HepG2 (cell line): Measurements from ENCODE around the gene DNAAF9. TPM values are rescaled to one million over a fixed set of nuclear protein-coding genes. Genes with fewer than 3 reads are reported as not detected.
A peak's percentile ranks its signal among the peaks of the same experiment; 100 is the strongest.

ENCODE experiments used
- ATAC-seq: fragments of 200-7000 bp; cut with Tn5 transposase; 3 replicates; pipeline ENCODE4 v1.9.1; 2020; ENCODE audit warnings: mild to moderate bottlenecking, moderate library complexity
- BruUV-seq: library from RNA; stranded (reverse); fragments of 400-500 nt; replicated peaks from 2 replicates; lab custom pipeline; 2021; lab: Mats Ljungman, UMichigan
- CTCF ChIA-PET: fragments of 300-600 bp; formaldehyde crosslinking; extraction: SDS; loops from one replicate; lab custom pipeline; 2021; ENCODE audit warnings: low total read pairs, inconsistent platforms, low intra/inter-chr PET ratio; lab: Yijun Ruan, JAX
- POLR2A ChIA-PET: fragments of 350-600 bp; sonication (Branson Sonifier 250); formaldehyde crosslinking; loops from one replicate; lab custom pipeline; 2020; ENCODE audit warnings: antibody characterized with exemption, inconsistent platforms; lab: Yijun Ruan, JAX
- DNase-seq: peaks from one replicate; pipeline ENCODE4 v3.0.0-alpha.2; 2015; ENCODE audit warnings: low spot score
- FAIRE-seq: peaks from 3 replicates; lab custom pipeline; 2011; peaks lifted over from hg19 to GRCh38; lab: Jason Lieb, UNC
- H2AFZ ChIP-seq: one replicate; pipeline ENCODE4 v1.6.1; 2011; ENCODE audit warnings: low read length, inconsistent platforms
- H3K27ac ChIP-seq: fragments of 300-600 bp; 3 replicates; pipeline ENCODE4 v1.8.0; 2011; ENCODE audit warnings: mixed run types, mild to moderate bottlenecking, mixed read lengths, low read length, inconsistent platforms; ENCODE audit not compliant: insufficient read depth; ENCODE audit errors: extremely low read length
- H3K27me3 ChIP-seq, 2 experiments: fragments of 200-600 bp in 1 of 2; 2 replicates in 1 of 2; 3 replicates in 1 of 2; pipeline versions ENCODE4 v1.6.0 to v1.8.0; 2011; ENCODE audit warnings: low read length in 2 of 2, mild to moderate bottlenecking in 2 of 2, moderate library complexity in 2 of 2, inconsistent platforms in 1 of 2; ENCODE audit not compliant: insufficient read depth in 2 of 2, control insufficient read depth in 1 of 2
- H3K36me3 ChIP-seq, 2 experiments: fragments of 200-600 bp in 1 of 2; replicated peaks in 1 of 2; 2 replicates in 1 of 2; 3 replicates in 1 of 2; pipeline versions ENCODE4 v1.5.1 to v1.8.0; 2011; ENCODE audit warnings: low read length in 2 of 2, inconsistent platforms in 1 of 2; ENCODE audit not compliant: insufficient read depth in 2 of 2, control insufficient read depth in 1 of 2
- H3K4me1 ChIP-seq: 2 replicates; pipeline ENCODE4 v1.5.1; 2012; ENCODE audit warnings: low read length, inconsistent platforms; ENCODE audit not compliant: insufficient read depth
- H3K4me2 ChIP-seq: 2 replicates; pipeline ENCODE4 v1.6.0; 2011; ENCODE audit warnings: low read depth, low read length, inconsistent platforms
- H3K4me3 ChIP-seq, 3 experiments: fragments of 200-600 bp in 1 of 3; sonication (generic), shearing (Covaris generic) in 1 of 3; replicated peaks in 1 of 3; 2 replicates each; pipeline ENCODE4 v1.5.1; 2011 to 2016; ENCODE audit warnings: low read length in 3 of 3, inconsistent platforms in 2 of 3, low read depth in 2 of 3, mild to moderate bottlenecking in 2 of 3, control low read depth in 1 of 3, mixed read lengths in 1 of 3; ENCODE audit not compliant: insufficient read depth in 1 of 3
- H3K79me2 ChIP-seq: one replicate; pipeline ENCODE4 v1.6.1; 2011; ENCODE audit warnings: low read length, inconsistent platforms; ENCODE audit not compliant: insufficient read depth
- H3K9ac ChIP-seq: 2 replicates; pipeline ENCODE4 v1.6.0; 2011; ENCODE audit warnings: mild to moderate bottlenecking, low read depth, low read length, inconsistent platforms; ENCODE audit not compliant: insufficient read depth
- H3K9me3 ChIP-seq: 2 replicates; pipeline ENCODE4 v1.5.1; 2012; ENCODE audit warnings: mild to moderate bottlenecking, low read length
- H4K20me1 ChIP-seq: 2 replicates; pipeline ENCODE4 v1.6.0; 2011; ENCODE audit warnings: inconsistent platforms, mild to moderate bottlenecking, low read length, moderate library complexity; ENCODE audit not compliant: insufficient read depth
- EP300 ChIP-seq, 3 experiments: sonication (generic) in 1 of 3; formaldehyde crosslinking in 1 of 3; IDR thresholded peaks; 2 replicates each; pipeline versions ENCODE4 v1.5.1 to v1.6.1; 2011 to 2020; ENCODE audit warnings: low read depth in 2 of 3, low read length in 2 of 3, borderline replicate concordance in 1 of 3, improper control_type of control experiment in 1 of 3, mild to moderate bottlenecking in 1 of 3, missing genetic modification reagents in 1 of 3, moderate library complexity in 1 of 3
- ESRRA ChIP-seq: sonication (generic); formaldehyde crosslinking; IDR thresholded peaks from 2 replicates; pipeline ENCODE4 v1.5.1; 2020; ENCODE audit warnings: mild to moderate bottlenecking, low read depth, missing genetic modification reagents
- HNF4A ChIP-seq: sonication (generic); formaldehyde crosslinking; IDR thresholded peaks from 2 replicates; pipeline ENCODE4 v1.4.0; 2020; ENCODE audit warnings: missing genetic modification reagents
- MIER3 ChIP-seq: IDR thresholded peaks from 2 replicates; pipeline ENCODE4 v1.6.1; 2016; ENCODE audit warnings: missing compliant biosample characterization, borderline replicate concordance
- NR1H2 ChIP-seq: sonication (generic); formaldehyde crosslinking; IDR thresholded peaks from 2 replicates; pipeline ENCODE4 v1.8.1; 2022; ENCODE audit warnings: low read depth, missing genetic modification reagents, borderline replicate concordance
- RARA ChIP-seq: IDR thresholded peaks from 2 replicates; pipeline ENCODE4 v1.6.1; 2016; ENCODE audit warnings: missing genetic modification reagents, missing compliant biosample characterization
- SALL1 ChIP-seq: sonication (generic); formaldehyde crosslinking; IDR thresholded peaks from 2 replicates; pipeline ENCODE4 v1.8.0; 2022; ENCODE audit warnings: mild to moderate bottlenecking, missing genetic modification reagents
- SMAD1 ChIP-seq: sonication (generic); formaldehyde crosslinking; IDR thresholded peaks from 2 replicates; pipeline ENCODE4 v1.4.0; 2020; ENCODE audit warnings: missing genetic modification reagents, low read depth, mild to moderate bottlenecking, borderline replicate concordance
- SOX13 ChIP-seq, 3 experiments: fragments of 450-650 bp in 1 of 3; sonication (generic) in 1 of 3; formaldehyde crosslinking in 1 of 3; IDR thresholded peaks in 2 of 3; conservative IDR thresholded peaks in 1 of 3; 2 replicates each; pipeline versions ENCODE4 v1.5.0 to v1.6.1; 2016 to 2020; ENCODE audit warnings: antibody characterized with exemption in 1 of 3, mild to moderate bottlenecking in 1 of 3, missing compliant biosample characterization in 1 of 3, missing genetic modification reagents in 1 of 3, moderate library complexity in 1 of 3
- TARDBP ChIP-seq: sonication (generic); formaldehyde crosslinking; IDR thresholded peaks from 2 replicates; pipeline ENCODE4 v1.8.0; 2022; ENCODE audit warnings: mild to moderate bottlenecking, missing genetic modification reagents
- XRCC5 ChIP-seq: fragments of 200-400 bp; formaldehyde crosslinking; optimal IDR thresholded peaks from 2 replicates; pipeline ENCODE3; 2017; ENCODE audit warnings: mild to moderate bottlenecking, low read length
- ZNF24 ChIP-seq: fragments of 450-650 bp; IDR thresholded peaks from 2 replicates; pipeline ENCODE4 v1.6.1; 2017; ENCODE audit warnings: antibody characterized with exemption, mild to moderate bottlenecking
- ZNF441 ChIP-seq: sonication (generic); formaldehyde crosslinking; IDR thresholded peaks from 2 replicates; pipeline ENCODE4 v1.7.0; 2021; ENCODE audit warnings: missing genetic modification reagents, borderline replicate concordance
- ZNF558 ChIP-seq: sonication (generic); formaldehyde crosslinking; IDR thresholded peaks from 2 replicates; pipeline ENCODE4 v1.9.0; 2022; ENCODE audit warnings: mild to moderate bottlenecking, missing genetic modification reagents, borderline replicate concordance
- ZNF652 ChIP-seq: IDR thresholded peaks from 2 replicates; pipeline ENCODE4 v1.6.1; 2016; ENCODE audit warnings: low read depth, borderline replicate concordance
- ZNF720 ChIP-seq: sonication (generic); formaldehyde crosslinking; IDR thresholded peaks from 2 replicates; pipeline ENCODE4 v1.4.0; 2020; ENCODE audit warnings: missing genetic modification reagents
- WGBS: methylation state at CpG from one replicate; pipeline ENCODE4 v1.1.6; 2017; ENCODE audit warnings: low lambda C conversion rate; 5-methylcytosine and 5-hydroxymethylcytosine counted together
- in situ Hi-C: cut with HindIII; loops from 2 replicates; pipeline ENCODE4 v1.10.0; 2017; ENCODE audit warnings: low pct_unique_long_range_greater_than_20kb; ENCODE audit not compliant: extremely low pct_ligation_motif_present
- intact Hi-C: fragments of 100-400 bp; cut with micrococcal nuclease; formaldehyde crosslinking; loops from one replicate; pipeline ENCODE4 v1.10.0; 2022; ENCODE audit not compliant: unreplicated experiment
- polyA plus RNA-seq, 8 experiments: library from polyadenylated mRNA; depleted of rRNA in 3 of 8; stranded (reverse) in 7 of 8; unstranded in 1 of 8; fragments of >200 nt; fragmentation: Illumina TruSeq in 4 of 8; extraction: Trizol in 4 of 8; gene quantifications; 2 replicates each; pipeline versions ENCODE4 v1.2.1 to v1.2.3, GENCODE V29; 2011 to 2016; ENCODE audit warnings: low read depth in 4 of 8, missing spikeins in 1 of 8, mixed read lengths in 1 of 8; ENCODE audit not compliant: insufficient read depth in 1 of 8
- total RNA-seq, 5 experiments: library from RNA; depleted of rRNA; stranded (reverse); fragments of >200 nt; fragmentation: Illumina TruSeq; extraction: Trizol; gene quantifications; 2 replicates each; pipeline ENCODE4 v1.2.3, GENCODE V29; 2016; ENCODE audit warnings: low read depth in 1 of 5
- TF ChIP-seq, protein P1 (sequence below): sonication (generic); formaldehyde crosslinking; IDR thresholded peaks from 2 replicates; pipeline ENCODE4 v1.8.1; 2022; ENCODE audit warnings: mild to moderate bottlenecking, missing genetic modification reagents
- TF ChIP-seq, protein P2 (sequence below): sonication (generic); formaldehyde crosslinking; IDR thresholded peaks from 2 replicates; pipeline ENCODE4 v1.5.1; 2020; ENCODE audit warnings: mild to moderate bottlenecking, missing genetic modification reagents, borderline replicate concordance

DNAAF9 gene
- total and polyA plus RNA-seq, 2 of the 13 experiments (the other 11 are each of a cell fraction or from before 2014, with no cell fraction given) = 10.5 to 14.9 TPM

- no peaks in the 10 kb centered on the region for H3K79me2 ChIP-seq
- WGBS = 13% methylated on average over 4 of the region's 4 CpGs
- H3K4me3 ChIP-seq = peak overlapping the region in 2 of 3 experiments; percentile 14 to 21; a peak in 2 of 6 replicates
- POLR2A ChIA-PET = no interaction called here
- intact Hi-C loops (no loop called here), in situ Hi-C loops (no loop called here)
- peak; percentile 64 for DNase-seq
- peak overlapping the region; percentile 19 for H3K27ac ChIP-seq
- peaks cover 60% of the 10 kb centered on the region for H3K4me1 ChIP-seq
- H3K36me3 ChIP-seq = no peaks in the 10 kb centered on the region
- CTCF ChIA-PET = no interaction called here
- ATAC-seq = peak; percentile 44
- no peaks in the 10 kb centered on the region for H4K20me1 ChIP-seq
- no peak overlapping the region for H2AFZ ChIP-seq
- H3K27me3 ChIP-seq = no peaks in the 10 kb centered on the region
- no peaks in the 10 kb centered on the region for H3K9me3 ChIP-seq
- BruUV-seq = no TSS peak
- peak overlapping the region; percentile 62 for H3K4me2 ChIP-seq
- FAIRE-seq = no peak
- H3K9ac ChIP-seq = no peak overlapping the region
- TF ChIP-seq TARDBP (CRISPR knock-in tag) = 0 out of 2 replicates have a peak, but pooled peaks have one; percentile 28
- no peak for TF ChIP-seq ZNF441 (CRISPR knock-in tag)
- no peak for TF ChIP-seq XRCC5
- no peak for TF ChIP-seq ZNF558
- TF ChIP-seq MIER3 (CRISPR knock-in tag) = no peak
- TF ChIP-seq, protein P1, sequence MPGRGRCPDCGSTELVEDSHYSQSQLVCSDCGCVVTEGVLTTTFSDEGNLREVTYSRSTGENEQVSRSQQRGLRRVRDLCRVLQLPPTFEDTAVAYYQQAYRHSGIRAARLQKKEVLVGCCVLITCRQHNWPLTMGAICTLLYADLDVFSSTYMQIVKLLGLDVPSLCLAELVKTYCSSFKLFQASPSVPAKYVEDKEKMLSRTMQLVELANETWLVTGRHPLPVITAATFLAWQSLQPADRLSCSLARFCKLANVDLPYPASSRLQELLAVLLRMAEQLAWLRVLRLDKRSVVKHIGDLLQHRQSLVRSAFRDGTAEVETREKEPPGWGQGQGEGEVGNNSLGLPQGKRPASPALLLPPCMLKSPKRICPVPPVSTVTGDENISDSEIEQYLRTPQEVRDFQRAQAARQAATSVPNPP = no peak
- no peak for TF ChIP-seq NR1H2 (CRISPR knock-in tag)
- TF ChIP-seq, protein P2, sequence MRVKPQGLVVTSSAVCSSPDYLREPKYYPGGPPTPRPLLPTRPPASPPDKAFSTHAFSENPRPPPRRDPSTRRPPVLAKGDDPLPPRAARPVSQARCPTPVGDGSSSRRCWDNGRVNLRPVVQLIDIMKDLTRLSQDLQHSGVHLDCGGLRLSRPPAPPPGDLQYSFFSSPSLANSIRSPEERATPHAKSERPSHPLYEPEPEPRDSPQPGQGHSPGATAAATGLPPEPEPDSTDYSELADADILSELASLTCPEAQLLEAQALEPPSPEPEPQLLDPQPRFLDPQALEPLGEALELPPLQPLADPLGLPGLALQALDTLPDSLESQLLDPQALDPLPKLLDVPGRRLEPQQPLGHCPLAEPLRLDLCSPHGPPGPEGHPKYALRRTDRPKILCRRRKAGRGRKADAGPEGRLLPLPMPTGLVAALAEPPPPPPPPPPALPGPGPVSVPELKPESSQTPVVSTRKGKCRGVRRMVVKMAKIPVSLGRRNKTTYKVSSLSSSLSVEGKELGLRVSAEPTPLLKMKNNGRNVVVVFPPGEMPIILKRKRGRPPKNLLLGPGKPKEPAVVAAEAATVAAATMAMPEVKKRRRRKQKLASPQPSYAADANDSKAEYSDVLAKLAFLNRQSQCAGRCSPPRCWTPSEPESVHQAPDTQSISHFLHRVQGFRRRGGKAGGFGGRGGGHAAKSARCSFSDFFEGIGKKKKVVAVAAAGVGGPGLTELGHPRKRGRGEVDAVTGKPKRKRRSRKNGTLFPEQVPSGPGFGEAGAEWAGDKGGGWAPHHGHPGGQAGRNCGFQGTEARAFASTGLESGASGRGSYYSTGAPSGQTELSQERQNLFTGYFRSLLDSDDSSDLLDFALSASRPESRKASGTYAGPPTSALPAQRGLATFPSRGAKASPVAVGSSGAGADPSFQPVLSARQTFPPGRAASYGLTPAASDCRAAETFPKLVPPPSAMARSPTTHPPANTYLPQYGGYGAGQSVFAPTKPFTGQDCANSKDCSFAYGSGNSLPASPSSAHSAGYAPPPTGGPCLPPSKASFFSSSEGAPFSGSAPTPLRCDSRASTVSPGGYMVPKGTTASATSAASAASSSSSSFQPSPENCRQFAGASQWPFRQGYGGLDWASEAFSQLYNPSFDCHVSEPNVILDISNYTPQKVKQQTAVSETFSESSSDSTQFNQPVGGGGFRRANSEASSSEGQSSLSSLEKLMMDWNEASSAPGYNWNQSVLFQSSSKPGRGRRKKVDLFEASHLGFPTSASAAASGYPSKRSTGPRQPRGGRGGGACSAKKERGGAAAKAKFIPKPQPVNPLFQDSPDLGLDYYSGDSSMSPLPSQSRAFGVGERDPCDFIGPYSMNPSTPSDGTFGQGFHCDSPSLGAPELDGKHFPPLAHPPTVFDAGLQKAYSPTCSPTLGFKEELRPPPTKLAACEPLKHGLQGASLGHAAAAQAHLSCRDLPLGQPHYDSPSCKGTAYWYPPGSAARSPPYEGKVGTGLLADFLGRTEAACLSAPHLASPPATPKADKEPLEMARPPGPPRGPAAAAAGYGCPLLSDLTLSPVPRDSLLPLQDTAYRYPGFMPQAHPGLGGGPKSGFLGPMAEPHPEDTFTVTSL (CRISPR knock-in tag) = peak; percentile 48; the same call in 1 of the 2 replicates
- TF ChIP-seq ZNF652 (CRISPR knock-in tag) = peak; percentile 76
- 0 out of 2 replicates have a peak, but pooled peaks have one; percentile 9 for TF ChIP-seq SMAD1 (CRISPR knock-in tag)
- peak; percentile 86 for TF ChIP-seq HNF4A (CRISPR knock-in tag)
- peak in 1 of 2 experiments; percentile 44; a peak in 1 of 4 replicates for TF ChIP-seq EP300 (IDR thresholded peaks at IDR 0.05; ENCODE audit: low read depth in 2 of 2, low read length in 2 of 2)
- TF ChIP-seq EP300 (CRISPR knock-in tag; IDR thresholded peaks at IDR 0.05; ENCODE audit: borderline replicate concordance) = no peak
- TF ChIP-seq ZNF24 = no peak
- no peak for TF ChIP-seq ZNF720 (CRISPR knock-in tag)
- no peak for TF ChIP-seq SOX13 (IDR thresholded peaks at IDR 0.05)
- 0 out of 4 replicates have a peak, but pooled peaks of 1 of the 2 experiments have one; percentile 11 for TF ChIP-seq SOX13 (CRISPR knock-in tag; conservative IDR thresholded peaks at IDR 0.05 in 1 of 2, IDR thresholded peaks at IDR 0.05 in 1 of 2)
- TF ChIP-seq ESRRA (CRISPR knock-in tag) = 0 out of 2 replicates have a peak, but pooled peaks have one; percentile 59
- TF ChIP-seq RARA (CRISPR knock-in tag) = peak; percentile 69
- peak; percentile 70 for TF ChIP-seq SALL1 (CRISPR knock-in tag)
These were observed 6.0 kb upstream of the DNAAF9 start for GRCh38 chr20:3413393-3413889.
